Activated CD4-positive, alpha-beta T cell treated with anti-CD3 and anti-CD28 coated beads, Interleukin-2, amount 10 ng/mL, durations not matched to agents 7 days and 5 days (primary cell): ENCODE measurements around the gene KRTAP22-2. TPM values are rescaled to one million over a fixed set of nuclear protein-coding genes. Genes with fewer than 3 reads are reported as not detected.

Source experiments
- CTCF ChIA-PET: fragments of 350-600 bp; sonication (Branson Sonifier 250); formaldehyde crosslinking; loops from one replicate; lab custom pipeline; 2021; ENCODE audit warnings: antibody characterized with exemption; lab: Charles Lee
- POLR2A ChIA-PET: fragments of 350-600 bp; sonication (Branson Sonifier 250); formaldehyde crosslinking; loops from one replicate; lab custom pipeline; 2021; ENCODE audit warnings: antibody characterized with exemption; lab: Charles Lee
- DNase-seq: peaks from one replicate; pipeline ENCODE4 v3.0.0-alpha.2; 2020
- H3K27ac Mint-ChIP-seq: one replicate; pipeline ENCODE4 v1.8.0; 2021; ENCODE audit warnings: mild to moderate bottlenecking, moderate library complexity, mixed read lengths
- H3K27me3 Mint-ChIP-seq: one replicate; pipeline ENCODE4 v1.8.0; 2021; ENCODE audit warnings: mixed read lengths
- H3K36me3 Mint-ChIP-seq: one replicate; pipeline ENCODE4 v1.8.0; 2021; ENCODE audit warnings: low read depth, mixed read lengths
- H3K4me1 Mint-ChIP-seq: one replicate; pipeline ENCODE4 v1.8.0; 2021; ENCODE audit warnings: mixed read lengths
- H3K4me3 Mint-ChIP-seq: one replicate; pipeline ENCODE4 v1.8.0; 2021; ENCODE audit warnings: mild to moderate bottlenecking, moderate library complexity, mixed read lengths
- H3K9me3 Mint-ChIP-seq: one replicate; pipeline ENCODE4 v1.8.0; 2021; ENCODE audit warnings: mixed read lengths
- total RNA-seq, 2 experiments: library from RNA; stranded (reverse); gene quantifications; one replicate each; pipeline ENCODE4 v1.2.3, GENCODE V29; 2021

Gene KRTAP22-2
- total RNA-seq, 2 experiments from 2014 or later, result not detected

- Mint-ChIP-seq H3K27me3 (no peaks in the 10 kb centered on the region), H3K9me3 (peaks cover 6% of the 10 kb centered on the region), H3K4me1 (no peaks in the 10 kb centered on the region), H3K36me3 (no peaks in the 10 kb centered on the region), H3K27ac (no peak overlapping the region), H3K4me3 (no peak overlapping the region)
- POLR2A ChIA-PET, result no interaction called here
- no peak for DNase-seq
- CTCF ChIA-PET, result no interaction called here
Measured at GRCh38 chr21:30552782-30553181, 37.4 kb downstream of the KRTAP22-2 start.

- CTCF ChIA-PET, result no interaction called here
- POLR2A ChIA-PET, result no interaction called here
- Mint-ChIP-seq H3K27me3 (no peaks in the 10 kb centered on the region), H3K36me3 (no peaks in the 10 kb centered on the region), H3K9me3 (no peaks in the 10 kb centered on the region), H3K4me3 (no peak within 1 kb of the TSS), H3K27ac (no peak within 1 kb of the TSS), H3K4me1 (no peaks in the 10 kb centered on the region)
- no peak for DNase-seq
Measured at GRCh38 chr21:30541764-30542163, 48.4 kb downstream of the KRTAP22-2 start, which contains the start of gene KRTAP19-6. Gene KRTAP19-6, minus strand, starts transcription at chr21:30541864. Its CDS starts 31 bp downstream, at chr21:30541833.

Other genes starting within 250 kb of the KRTAP22-2 start
- not detected for gene KRTAP23-1, start 241.8 kb downstream of the KRTAP22-2 start, total RNA-seq
- gene KRTAP13-2, start 218.1 kb downstream of the KRTAP22-2 start, total RNA-seq, result not detected
- not detected for gene KRTAP13-1, start 194.4 kb downstream of the KRTAP22-2 start, total RNA-seq
- not detected for gene KRTAP13-3, start 164.5 kb downstream of the KRTAP22-2 start, total RNA-seq
- not detected for gene KRTAP13-4, start 160.2 kb downstream of the KRTAP22-2 start, total RNA-seq
- not detected for gene KRTAP15-1, start 150.1 kb downstream of the KRTAP22-2 start, total RNA-seq
- gene KRTAP19-1, start 110.0 kb downstream of the KRTAP22-2 start, total RNA-seq, result not detected
- gene KRTAP19-2, start 103.0 kb downstream of the KRTAP22-2 start, total RNA-seq, result not detected
- not detected for gene KRTAP19-3, start 98.4 kb downstream of the KRTAP22-2 start, total RNA-seq
- gene KRTAP19-4, start 93.2 kb downstream of the KRTAP22-2 start, total RNA-seq, result not detected
- not detected for gene KRTAP19-5, start 88.3 kb downstream of the KRTAP22-2 start, total RNA-seq
- gene KRTAP19-6, start 48.5 kb downstream of the KRTAP22-2 start, total RNA-seq, result not detected
- gene KRTAP19-7, start 29.1 kb downstream of the KRTAP22-2 start, total RNA-seq, result not detected
- not detected for gene KRTAP6-3, start 2.0 kb upstream of the KRTAP22-2 start, total RNA-seq
- not detected for gene KRTAP6-2, start 8.5 kb upstream of the KRTAP22-2 start, total RNA-seq
- gene KRTAP22-1, start 10.7 kb upstream of the KRTAP22-2 start, total RNA-seq, result not detected
- not detected for gene KRTAP6-1, start 23.5 kb upstream of the KRTAP22-2 start, total RNA-seq
- gene KRTAP20-1, start 26.0 kb upstream of the KRTAP22-2 start, total RNA-seq, result not detected
- not detected for gene KRTAP20-4, start 30.2 kb upstream of the KRTAP22-2 start, total RNA-seq
- gene KRTAP20-2, start 44.8 kb upstream of the KRTAP22-2 start, total RNA-seq, result not detected
- gene KRTAP20-3, start 52.5 kb upstream of the KRTAP22-2 start, total RNA-seq, result not detected
- gene KRTAP21-3, start 128.4 kb upstream of the KRTAP22-2 start, total RNA-seq, result not detected
- gene KRTAP21-2, start 156.9 kb upstream of the KRTAP22-2 start, total RNA-seq, result not detected
- gene KRTAP21-1, start 165.0 kb upstream of the KRTAP22-2 start, total RNA-seq, result not detected
- not detected for gene KRTAP8-1, start 222.9 kb upstream of the KRTAP22-2 start, total RNA-seq
- not detected for gene KRTAP7-1, start 239.4 kb upstream of the KRTAP22-2 start, total RNA-seq